ENCODE measurements around the gene GYS2.

DNA sequence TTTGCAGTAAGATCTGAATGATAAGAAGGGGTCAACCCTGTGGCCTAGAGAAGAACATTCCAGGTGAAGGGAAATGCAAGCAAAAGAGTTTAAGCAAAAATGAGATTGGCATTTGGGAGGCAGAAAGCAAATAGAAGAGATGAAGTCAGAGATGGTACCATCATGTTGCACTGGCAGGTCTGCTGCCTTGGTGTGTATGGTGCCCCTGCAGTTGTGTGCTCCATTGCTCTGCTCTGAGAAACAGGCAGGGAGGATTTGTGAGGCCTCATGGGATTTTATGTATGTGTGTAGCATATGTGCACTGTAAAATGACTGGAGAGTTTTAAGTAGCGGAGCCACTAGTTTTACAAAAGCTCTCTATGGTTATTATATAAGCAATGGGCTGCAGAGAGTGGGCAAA lies 46.4 kb upstream of the GYS2 start:
- no peak for TF ChIP-seq CTCF (IDR thresholded peaks at IDR 0.05; ENCODE audit: insufficient read depth, low read length, poor library complexity, severe bottlenecking)
- no peak for TF ChIP-seq EZH2phosphoT487 (conservative IDR thresholded peaks at IDR 0.05; ENCODE audit: low read length)

All from SU-DHL-6 (cell line).